D721Med (cell line): ENCODE measurements around the gene PPP2R5A.

ENCODE experiments used
- DNase-seq: peaks from one replicate; pipeline ENCODE4 v3.0.0; 2011; ENCODE audit warnings: low spot score; ENCODE audit not compliant: insufficient read length
- FAIRE-seq: peaks from 2 replicates; lab custom pipeline; 2011; peaks lifted over from hg19 to GRCh38; lab: Jason Lieb, UNC
- TF ChIP-seq, protein P1 (sequence below): IDR thresholded peaks from 2 replicates; pipeline ENCODE4 v1.5.1; 2012; ENCODE audit warnings: mild to moderate bottlenecking, control low read depth; ENCODE audit not compliant: insufficient read depth; ENCODE audit errors: missing control alignments

PPP2R5A gene

DNA sequence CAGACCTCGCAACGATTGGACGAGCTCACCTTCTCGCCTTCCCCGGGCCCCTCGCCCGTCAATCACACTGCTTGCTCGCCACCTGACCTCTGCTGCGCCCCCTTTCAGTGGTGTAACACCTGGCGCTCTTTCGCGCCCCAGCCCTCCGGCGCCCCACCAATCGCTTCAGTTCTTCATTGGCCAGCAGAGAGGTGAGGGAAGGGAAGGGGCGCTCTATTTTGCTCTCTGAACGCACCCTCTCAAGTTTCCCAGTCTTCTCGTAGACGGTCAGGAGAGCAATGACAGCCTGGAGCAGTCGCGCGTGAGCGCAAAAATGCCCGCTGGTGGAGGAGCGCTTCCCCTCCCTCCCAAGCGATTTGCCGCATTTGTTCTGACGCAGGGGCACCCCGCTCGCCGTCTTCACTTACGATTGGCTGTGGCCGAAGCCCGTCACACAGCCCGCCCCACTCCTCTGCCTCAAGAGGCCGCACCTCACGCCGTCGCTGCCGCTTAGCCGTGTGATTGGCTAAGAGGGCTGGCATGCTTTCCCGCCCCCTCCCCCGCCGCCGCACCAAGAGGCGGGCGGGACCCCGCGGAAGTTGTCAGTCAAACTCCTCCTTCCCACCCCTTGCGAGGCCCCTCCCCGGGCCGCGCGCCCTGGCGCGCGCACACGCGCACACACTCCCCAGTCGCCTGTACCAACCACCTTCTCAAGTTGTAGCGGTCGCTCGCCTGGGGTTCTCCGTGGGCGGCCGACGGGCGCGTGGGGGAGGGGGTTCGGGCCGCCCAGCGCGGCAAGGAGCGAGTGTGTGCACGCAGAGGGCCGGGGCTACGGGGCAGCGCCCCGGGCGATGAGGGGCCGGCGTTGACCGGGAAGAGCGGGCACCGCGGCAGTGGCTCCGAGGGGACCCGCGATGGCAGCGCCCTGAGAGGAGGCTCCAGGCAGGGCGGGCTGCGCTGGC, at the start of gene PPP2R5A:
PPP2R5A (plus strand) TSS at position 667 of the 941 bp plus-strand sequence. CDS start 701 bp downstream, outside the sequence.
- DNase-seq (peak; percentile 93), FAIRE-seq (no peak)
- TF ChIP-seq, protein P1, sequence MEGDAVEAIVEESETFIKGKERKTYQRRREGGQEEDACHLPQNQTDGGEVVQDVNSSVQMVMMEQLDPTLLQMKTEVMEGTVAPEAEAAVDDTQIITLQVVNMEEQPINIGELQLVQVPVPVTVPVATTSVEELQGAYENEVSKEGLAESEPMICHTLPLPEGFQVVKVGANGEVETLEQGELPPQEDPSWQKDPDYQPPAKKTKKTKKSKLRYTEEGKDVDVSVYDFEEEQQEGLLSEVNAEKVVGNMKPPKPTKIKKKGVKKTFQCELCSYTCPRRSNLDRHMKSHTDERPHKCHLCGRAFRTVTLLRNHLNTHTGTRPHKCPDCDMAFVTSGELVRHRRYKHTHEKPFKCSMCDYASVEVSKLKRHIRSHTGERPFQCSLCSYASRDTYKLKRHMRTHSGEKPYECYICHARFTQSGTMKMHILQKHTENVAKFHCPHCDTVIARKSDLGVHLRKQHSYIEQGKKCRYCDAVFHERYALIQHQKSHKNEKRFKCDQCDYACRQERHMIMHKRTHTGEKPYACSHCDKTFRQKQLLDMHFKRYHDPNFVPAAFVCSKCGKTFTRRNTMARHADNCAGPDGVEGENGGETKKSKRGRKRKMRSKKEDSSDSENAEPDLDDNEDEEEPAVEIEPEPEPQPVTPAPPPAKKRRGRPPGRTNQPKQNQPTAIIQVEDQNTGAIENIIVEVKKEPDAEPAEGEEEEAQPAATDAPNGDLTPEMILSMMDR = peak; percentile 19

- DNase-seq = no peak
- FAIRE-seq = no peak
- TF ChIP-seq, protein P1 = no peak
These were observed 49.4 kb upstream of the PPP2R5A start for GRCh38 chr1:212235857-212236256.

GRCh38 chr1:212236664-212237220, 48.5 kb upstream of the PPP2R5A start:
- DNase-seq (no peak), FAIRE-seq (no peak)
- TF ChIP-seq, protein P1 = no peak

GRCh38 chr1:212237651-212238050, 47.6 kb upstream of the PPP2R5A start:
- TF ChIP-seq, protein P1 = no peak
- DNase-seq = no peak
- FAIRE-seq = no peak

- DNase-seq (no peak), FAIRE-seq (no peak)
- TF ChIP-seq, protein P1 = no peak
These were observed 46.7 kb upstream of the PPP2R5A start for GRCh38 chr1:212238552-212238951.

DNA sequence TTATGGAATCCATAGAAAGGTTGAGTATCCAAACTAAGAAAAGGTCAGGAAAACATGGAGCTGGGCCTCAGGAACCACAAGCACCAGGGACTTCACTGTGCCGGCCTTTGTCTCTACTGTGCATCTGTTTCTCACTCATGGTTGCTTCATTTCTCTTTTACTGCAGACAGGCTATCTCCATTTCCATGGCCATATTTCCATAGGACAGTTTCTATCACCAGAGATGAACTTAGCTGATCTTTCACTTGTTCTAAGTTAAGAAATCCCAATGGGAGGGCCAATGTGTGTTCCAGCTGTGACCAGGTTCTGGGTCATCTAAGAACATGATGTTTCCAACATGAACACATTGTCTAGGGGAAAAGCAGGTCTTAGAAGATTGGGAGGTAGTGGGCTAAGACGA, 43.7 kb upstream of the PPP2R5A start:
- no peak for FAIRE-seq

More for the DNA sequence above, 43.7 kb upstream of the PPP2R5A start:
- no peak for DNase-seq
- TF ChIP-seq, protein P1 = no peak
